Endothelial cell of umbilical vein (primary cell): ENCODE data around the gene GRM8. TPM values are rescaled to one million over a fixed set of nuclear protein-coding genes. Genes with fewer than 3 reads are reported as not detected.

Experiments used
- BruUV-seq: library from RNA; stranded (reverse); fragments of 400-500 nt; replicated peaks from 2 replicates; lab custom pipeline; 2021; lab: Mats Ljungman, UMichigan
- CTCF ChIA-PET: fragments of 300-600, 350-600 bp; sonication (Branson Sonifier 250); formaldehyde crosslinking; loops from one replicate; lab custom pipeline; 2021; ENCODE audit warnings: antibody characterized with exemption, inconsistent platforms; lab: Charles Lee
- POLR2A ChIA-PET: fragments of 300-600, 350-600 bp; sonication (Branson Sonifier 250); formaldehyde crosslinking; loops from one replicate; lab custom pipeline; 2021; ENCODE audit warnings: antibody characterized with exemption, inconsistent platforms; lab: Charles Lee
- DNase-seq: peaks from one replicate; pipeline ENCODE4 v3.0.0-alpha.2; 2011; ENCODE audit warnings: low read depth, low spot score
- FAIRE-seq: peaks from 2 replicates; lab custom pipeline; 2011; peaks lifted over from hg19 to GRCh38; lab: Jason Lieb, UNC
- H2AFZ ChIP-seq: 2 replicates; pipeline ENCODE4 v1.6.0; 2012; ENCODE audit warnings: low read depth, low read length, control low read depth, inconsistent platforms
- H3K27ac ChIP-seq: 2 replicates; pipeline ENCODE4 v1.5.1; 2011; ENCODE audit warnings: low read depth, mild to moderate bottlenecking, control low read depth, low read length, moderate library complexity; ENCODE audit not compliant: insufficient read depth
- H3K27me3 ChIP-seq, 2 experiments: 2 replicates each; pipeline versions ENCODE4 v1.6.0 to v1.6.1; 2011; ENCODE audit warnings: low read length in 2 of 2, mixed read lengths in 1 of 2; ENCODE audit not compliant: control insufficient read depth in 2 of 2, insufficient read depth in 2 of 2
- H3K36me3 ChIP-seq, 2 experiments: 2 replicates in 1 of 2; 3 replicates in 1 of 2; pipeline ENCODE4 v1.5.1; 2011; ENCODE audit warnings: low read length in 2 of 2, mild to moderate bottlenecking in 1 of 2, moderate library complexity in 1 of 2; ENCODE audit not compliant: control insufficient read depth in 2 of 2, insufficient read depth in 2 of 2; ENCODE audit errors: extremely low read depth in 1 of 2
- H3K4me1 ChIP-seq: 3 replicates; pipeline ENCODE4 v1.5.1; 2011; ENCODE audit warnings: mild to moderate bottlenecking, low read length; ENCODE audit not compliant: control insufficient read depth, insufficient read depth; ENCODE audit errors: extremely low read depth
- H3K4me2 ChIP-seq: 2 replicates; pipeline ENCODE4 v1.6.1; 2011; ENCODE audit warnings: low read length, control low read depth, mixed read lengths; ENCODE audit not compliant: insufficient read depth
- H3K4me3 ChIP-seq, 3 experiments: fragments of 200-600 bp in 1 of 3; sonication (generic), shearing (Covaris generic) in 1 of 3; replicated peaks in 1 of 3; 2 replicates each; pipeline ENCODE4 v1.5.1; 2011 to 2016; ENCODE audit warnings: control low read depth in 3 of 3, low read length in 3 of 3, mild to moderate bottlenecking in 2 of 3, inconsistent platforms in 1 of 3, low read depth in 1 of 3, moderate library complexity in 1 of 3; ENCODE audit not compliant: insufficient read depth in 1 of 3
- H3K79me2 ChIP-seq: 2 replicates; pipeline ENCODE4 v1.6.0; 2012; ENCODE audit warnings: low read length, inconsistent platforms; ENCODE audit not compliant: control insufficient read depth, insufficient read depth
- H3K9ac ChIP-seq: replicated peaks from 2 replicates; pipeline ENCODE3; 2011; ENCODE audit warnings: low read length, control low read depth; ENCODE audit not compliant: insufficient read depth; ENCODE audit errors: extremely low read depth
- H3K9me1 ChIP-seq: replicated peaks from 3 replicates; pipeline ENCODE4 v1.6.0; 2011; ENCODE audit warnings: mild to moderate bottlenecking, low read length; ENCODE audit not compliant: control insufficient read depth, insufficient read depth; ENCODE audit errors: extremely low read depth
- H3K9me3 ChIP-seq: replicated peaks from 2 replicates; pipeline ENCODE4 v1.5.1; 2012; ENCODE audit warnings: low read length, inconsistent platforms; ENCODE audit not compliant: control insufficient read depth, insufficient read depth
- H4K20me1 ChIP-seq: replicated peaks from 2 replicates; pipeline ENCODE3; 2011; ENCODE audit warnings: mild to moderate bottlenecking, low read length; ENCODE audit not compliant: control insufficient read depth, insufficient read depth; ENCODE audit errors: extremely low read depth
- CTCF ChIP-seq, 2 donors: IDR thresholded peaks; 1 replicate in 1 of 2; 2 replicates in 1 of 2; pipeline ENCODE4 v1.5.1; 2011; ENCODE audit warnings: low read length in 2 of 2, mild to moderate bottlenecking in 2 of 2, moderate library complexity in 2 of 2, control low read depth in 1 of 2, inconsistent platforms in 1 of 2, low read depth in 1 of 2; ENCODE audit not compliant: insufficient read depth in 1 of 2; ENCODE audit errors: extremely low read depth in 1 of 2
- EZH2 ChIP-seq: IDR thresholded peaks from 2 replicates; pipeline ENCODE4 v1.6.1; 2012; ENCODE audit warnings: borderline replicate concordance, low read depth, mild to moderate bottlenecking, moderate library complexity, low read length, inconsistent platforms; ENCODE audit not compliant: severe bottlenecking
- FOS ChIP-seq: IDR thresholded peaks from 2 replicates; pipeline ENCODE4 v1.6.1; 2011; ENCODE audit warnings: mild to moderate bottlenecking, low read length, moderate library complexity, borderline replicate concordance; ENCODE audit not compliant: insufficient read depth
- GATA2 ChIP-seq: IDR thresholded peaks from 2 replicates; pipeline ENCODE4 v1.7.0; 2011; ENCODE audit warnings: low read depth, mild to moderate bottlenecking, moderate library complexity, mixed read lengths, low read length; ENCODE audit not compliant: insufficient read length, insufficient read depth
- JUN ChIP-seq: IDR thresholded peaks from 2 replicates; pipeline ENCODE4 v1.6.1; 2011; ENCODE audit warnings: borderline replicate concordance, low read depth; ENCODE audit not compliant: insufficient read length, insufficient read depth
- MAX ChIP-seq: IDR thresholded peaks from 2 replicates; pipeline ENCODE4 v1.6.1; 2011; ENCODE audit not compliant: insufficient read depth, insufficient read length
- MYC ChIP-seq: IDR thresholded peaks from one replicate; pipeline ENCODE4 v1.6.1; 2011; ENCODE audit warnings: mild to moderate bottlenecking, low read depth, low read length
- POLR2A ChIP-seq: IDR thresholded peaks from 2 replicates; pipeline ENCODE4 v1.6.1; 2012; ENCODE audit warnings: low read depth, mild to moderate bottlenecking, control low read depth, low read length
- POLR2AphosphoS5 ChIP-seq: IDR thresholded peaks from 2 replicates; pipeline ENCODE4 v1.6.1; 2012; ENCODE audit warnings: low read depth, mild to moderate bottlenecking, control low read depth, low read length, moderate library complexity; ENCODE audit not compliant: insufficient read depth
- dilution Hi-C: fragments of 300-500 bp; cut with MboI; formaldehyde crosslinking; loops from one replicate; pipeline ENCODE4 v1.15.0; 2019; ENCODE audit warnings: low sequenced_read_pairs; ENCODE audit not compliant: extremely low pct_ligation_motif_present
- intact Hi-C: fragments of 100-400 bp; cut with micrococcal nuclease; formaldehyde crosslinking; loops from one replicate; pipeline ENCODE4 v1.10.0; 2022
- polyA plus RNA-seq, 4 experiments: library from polyadenylated mRNA; depleted of rRNA in 3 of 4; stranded (reverse) in 3 of 4; unstranded in 1 of 4; fragments of >200 nt; gene quantifications; 2 replicates each; pipeline versions ENCODE4 v1.2.1 to v1.2.3, GENCODE V29; 2011 to 2012; ENCODE audit warnings: missing spikeins in 1 of 4
- total RNA-seq: library from RNA; stranded (reverse); gene quantifications from 2 replicates; pipeline ENCODE4 v1.2.3, GENCODE V29; 2021

Gene GRM8
- total and polyA plus RNA-seq, 2 donors (not counting 3 experiments of a cell fraction or from before 2014, with no cell fraction given): not detected

- H2AFZ ChIP-seq: no peak overlapping the region
- H3K9ac ChIP-seq: no peak overlapping the region
- H3K9me3 ChIP-seq: no peaks in the 10 kb centered on the region
- no peaks in the 10 kb centered on the region for H4K20me1 ChIP-seq
- BruUV-seq: no TSS peak
- CTCF ChIA-PET: no interaction called here
- TF ChIP-seq POLR2AphosphoS5 (no peak), POLR2A (no peak), FOS (no peak), JUN (no peak), GATA2 (no peak), MYC (no peak), MAX (no peak), CTCF (IDR thresholded peaks at IDR 0.05; ENCODE audit: extremely low read depth in 1 of 2, insufficient read depth in 1 of 2, low read depth in 1 of 2, low read length in 2 of 2) (no peak), EZH2 (no peak)
- H3K4me3 ChIP-seq: no peak overlapping the region
- no peak overlapping the region for H3K27ac ChIP-seq
- no peaks in the 10 kb centered on the region for H3K27me3 ChIP-seq
- POLR2A ChIA-PET: no interaction called here
- FAIRE-seq (no peak), DNase-seq (no peak)
- H3K36me3 ChIP-seq: no peaks in the 10 kb centered on the region
- intact Hi-C loops (no loop called here), dilution Hi-C loops (no loop called here)
- H3K9me1 ChIP-seq: no peaks in the 10 kb centered on the region
- no peak overlapping the region for H3K4me2 ChIP-seq
- H3K4me1 ChIP-seq: no peaks in the 10 kb centered on the region
- no peaks in the 10 kb centered on the region for H3K79me2 ChIP-seq
Observed at GRCh38 chr7:126445991-126446390, 806.8 kb downstream of the GRM8 start.
